Parathyroid adenoma (tissue), 2 donors: Measurements from ENCODE around the gene PGR.

Experiments
- H2AFZ ChIP-seq: fragments of 300-600 bp; sonication (generic); one replicate; pipeline ENCODE4 v1.7.0; 2017; ENCODE audit warnings: antibody characterized with exemption, mild to moderate bottlenecking
- H3K27ac ChIP-seq: fragments of 300-600 bp; sonication (generic); one replicate; pipeline ENCODE4 v1.7.0; 2017
- H3K27me3 ChIP-seq: fragments of 300-600 bp; sonication (generic); one replicate; pipeline ENCODE4 v1.7.0; 2017; ENCODE audit warnings: low read length; ENCODE audit not compliant: control insufficient read depth, insufficient read depth
- H3K36me3 ChIP-seq: fragments of 300-600 bp; sonication (generic); one replicate; pipeline ENCODE4 v1.7.0; 2017; ENCODE audit warnings: low read length; ENCODE audit not compliant: control insufficient read depth, insufficient read depth
- H3K4me1 ChIP-seq: fragments of 300-600 bp; sonication (generic); one replicate; pipeline ENCODE4 v1.7.0; 2017; ENCODE audit warnings: control low read depth
- H3K4me2 ChIP-seq: fragments of 300-600 bp; sonication (generic); one replicate; pipeline ENCODE4 v1.7.0; 2017; ENCODE audit warnings: low read length
- H3K4me3 ChIP-seq: fragments of 300-600 bp; sonication (generic); one replicate; pipeline ENCODE4 v1.7.0; 2017; ENCODE audit warnings: low read depth, low read length
- H3K79me2 ChIP-seq: fragments of 300-600 bp; sonication (generic); one replicate; pipeline ENCODE4 v1.7.0; 2017; ENCODE audit warnings: control low read depth
- H3K9ac ChIP-seq: fragments of 300-600 bp; sonication (generic); one replicate; pipeline ENCODE4 v1.7.0; 2017; ENCODE audit warnings: mild to moderate bottlenecking
- H3K9me3 ChIP-seq: fragments of 300-600 bp; sonication (generic); one replicate; pipeline ENCODE4 v1.7.0; 2017; ENCODE audit warnings: low read length; ENCODE audit not compliant: control insufficient read depth
- CTCF ChIP-seq: fragments of 300-600 bp; sonication (generic); IDR thresholded peaks from one replicate; pipeline ENCODE4 v1.7.0; 2017; ENCODE audit warnings: antibody characterized with exemption, mild to moderate bottlenecking
- donor health status: primary hyperparathyroidism.

PGR gene

GRCh38 chr11:101053492-101053891 lies 76.1 kb downstream of the PGR start:
- Histone ChIP-seq H2AFZ (no peak overlapping the region), H3K36me3 (no peaks in the 10 kb centered on the region), H3K27me3 (no peaks in the 10 kb centered on the region), H3K4me1 (no peaks in the 10 kb centered on the region), H3K9ac (no peak overlapping the region), H3K27ac (no peak overlapping the region), H3K79me2 (no peaks in the 10 kb centered on the region), H3K9me3 (no peaks in the 10 kb centered on the region), H3K4me2 (no peak overlapping the region), H3K4me3 (no peak overlapping the region)
- no peak for TF ChIP-seq CTCF

DNA sequence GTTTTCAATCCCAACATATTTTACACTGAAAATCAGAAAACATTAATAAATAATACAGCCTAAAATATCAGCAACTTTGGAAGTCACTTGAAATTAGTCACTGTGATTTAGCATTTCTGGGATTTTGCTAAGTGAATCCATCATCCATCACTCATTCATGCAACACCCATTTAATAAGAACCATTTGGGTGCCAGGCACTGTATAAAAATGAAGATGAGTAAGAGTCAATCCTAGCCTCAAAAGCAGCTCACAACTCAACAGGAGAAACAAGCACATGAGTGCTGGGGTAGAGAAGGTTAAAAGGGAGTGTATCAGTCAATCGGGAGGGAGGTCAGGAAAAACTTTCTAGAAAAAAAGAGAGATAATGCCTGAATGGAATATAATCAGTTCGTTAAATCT lies 77.9 kb downstream of the PGR start:
- no peaks in the 10 kb centered on the region for H3K9me3 ChIP-seq
- no peak overlapping the region for H3K4me2 ChIP-seq
- no peaks in the 10 kb centered on the region for H3K4me1 ChIP-seq
- no peak for TF ChIP-seq CTCF
- no peaks in the 10 kb centered on the region for H3K36me3 ChIP-seq
- H3K27ac ChIP-seq: no peak overlapping the region
- H3K9ac ChIP-seq: no peak overlapping the region
- no peak overlapping the region for H2AFZ ChIP-seq
- no peak overlapping the region for H3K4me3 ChIP-seq
- H3K27me3 ChIP-seq: no peaks in the 10 kb centered on the region
- H3K79me2 ChIP-seq: no peaks in the 10 kb centered on the region

GRCh38 chr11:101049813-101050212 lies 79.8 kb downstream of the PGR start:
- Histone ChIP-seq H3K36me3 (no peaks in the 10 kb centered on the region), H3K4me1 (no peaks in the 10 kb centered on the region), H3K9me3 (no peaks in the 10 kb centered on the region), H3K4me2 (no peak overlapping the region), H3K4me3 (no peak overlapping the region), H3K27me3 (no peaks in the 10 kb centered on the region), H3K79me2 (no peaks in the 10 kb centered on the region), H2AFZ (no peak overlapping the region), H3K9ac (no peak overlapping the region), H3K27ac (no peak overlapping the region)
- no peak for TF ChIP-seq CTCF

DNA sequence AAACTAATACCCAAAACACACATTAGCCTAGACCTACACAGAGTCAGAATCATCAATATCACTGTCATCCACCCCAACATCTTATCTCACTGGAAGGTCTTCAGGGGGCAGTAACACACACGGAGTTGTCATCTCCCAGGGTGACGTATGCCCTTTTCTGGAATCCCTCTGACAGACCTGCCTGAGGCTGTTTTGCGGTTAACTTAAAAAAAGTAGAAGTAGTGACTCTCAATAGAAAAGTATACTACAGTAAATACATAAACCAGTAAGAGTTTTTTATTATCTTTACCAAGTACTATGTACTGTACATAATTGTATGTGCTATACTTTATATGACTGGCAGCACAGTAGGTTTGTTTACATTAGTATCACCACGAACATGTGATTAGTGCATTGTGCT lies 80.5 kb downstream of the PGR start:
- Histone ChIP-seq H3K4me2 (no peak overlapping the region), H3K27ac (no peak overlapping the region), H3K9me3 (no peaks in the 10 kb centered on the region), H3K79me2 (no peaks in the 10 kb centered on the region), H3K4me1 (no peaks in the 10 kb centered on the region), H3K27me3 (no peaks in the 10 kb centered on the region), H3K36me3 (no peaks in the 10 kb centered on the region), H2AFZ (no peak overlapping the region), H3K4me3 (no peak overlapping the region), H3K9ac (no peak overlapping the region)
- no peak for TF ChIP-seq CTCF

DNA sequence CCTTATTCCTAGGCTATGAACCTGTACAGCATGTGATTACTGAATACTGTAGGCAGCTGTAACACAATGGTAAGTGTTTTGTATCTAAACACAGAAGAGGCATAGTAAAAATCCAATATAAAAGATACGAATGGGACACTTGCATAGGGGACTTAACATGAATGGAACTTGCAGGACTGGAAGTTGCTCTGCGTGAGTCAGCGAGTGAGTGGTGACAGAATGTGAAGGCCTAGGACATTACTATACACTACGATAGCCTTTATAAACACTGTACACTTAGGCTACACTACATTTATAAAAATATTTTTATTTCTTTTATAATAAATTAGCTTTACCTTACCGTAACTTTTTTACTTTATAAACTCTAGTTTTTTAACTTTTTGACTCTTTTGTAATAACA lies 81.1 kb downstream of the PGR start:
- Histone ChIP-seq H3K36me3 (no peaks in the 10 kb centered on the region), H3K9ac (no peak overlapping the region), H3K4me2 (no peak overlapping the region), H3K27me3 (no peaks in the 10 kb centered on the region), H3K4me3 (no peak overlapping the region), H3K9me3 (no peaks in the 10 kb centered on the region), H3K79me2 (no peaks in the 10 kb centered on the region), H3K27ac (no peak overlapping the region), H3K4me1 (no peaks in the 10 kb centered on the region), H2AFZ (no peak overlapping the region)
- TF ChIP-seq CTCF: no peak
